HG03469 (cell line): ENCODE data around the gene LRRC47.

ENCODE experiments used
- ATAC-seq: cut with Tn5 transposase; IDR thresholded peaks from one replicate; pipeline ENCODE4 v1.9.1; 2021; ENCODE audit warnings: mild to moderate bottlenecking, moderate library complexity, moderate number of reproducible peaks; ENCODE audit not compliant: unreplicated experiment

The LRRC47 gene

DNA sequence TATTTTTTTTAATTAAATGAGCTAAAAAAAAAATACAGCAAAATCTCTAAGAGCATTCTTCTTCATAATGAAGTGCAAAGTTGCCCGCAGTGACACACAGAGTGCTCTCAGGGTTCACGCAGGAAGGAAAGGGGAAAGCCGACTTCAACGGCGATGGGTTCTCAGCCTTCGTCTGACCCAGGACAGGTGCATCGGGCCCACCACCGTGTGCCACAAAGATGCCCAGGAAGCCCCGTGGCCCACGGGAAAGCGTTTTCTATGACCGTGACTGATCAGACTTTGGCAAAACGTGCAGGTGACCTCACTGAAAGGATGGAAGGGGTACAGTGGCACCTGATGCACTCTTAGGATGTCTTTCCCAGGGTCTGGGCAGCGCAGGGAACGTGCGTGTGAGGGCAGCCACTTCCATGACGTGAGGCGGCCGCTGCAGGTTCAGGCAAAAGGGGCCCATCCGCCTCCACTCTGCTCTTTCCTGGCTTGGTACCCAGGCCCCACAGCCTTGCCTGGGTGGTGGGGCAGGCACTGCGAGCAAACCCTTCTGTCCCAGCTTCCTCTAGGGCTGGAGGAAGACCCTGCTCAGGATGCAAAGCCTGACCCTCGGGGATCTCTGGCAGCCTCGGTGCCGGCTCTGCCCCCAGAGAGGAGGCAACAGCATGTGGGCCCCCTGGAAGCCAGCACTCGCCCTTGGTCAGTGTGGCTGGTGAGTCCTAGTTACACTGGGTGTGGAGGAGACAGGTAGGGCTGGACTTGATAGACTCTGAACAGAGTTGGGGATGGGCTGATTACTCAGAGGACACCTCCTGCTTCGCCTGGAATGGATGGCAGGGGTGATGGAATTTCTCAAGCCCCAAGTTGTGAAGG, 8.3 kb downstream of the LRRC47 start:
- ATAC-seq, result no peak

DNA sequence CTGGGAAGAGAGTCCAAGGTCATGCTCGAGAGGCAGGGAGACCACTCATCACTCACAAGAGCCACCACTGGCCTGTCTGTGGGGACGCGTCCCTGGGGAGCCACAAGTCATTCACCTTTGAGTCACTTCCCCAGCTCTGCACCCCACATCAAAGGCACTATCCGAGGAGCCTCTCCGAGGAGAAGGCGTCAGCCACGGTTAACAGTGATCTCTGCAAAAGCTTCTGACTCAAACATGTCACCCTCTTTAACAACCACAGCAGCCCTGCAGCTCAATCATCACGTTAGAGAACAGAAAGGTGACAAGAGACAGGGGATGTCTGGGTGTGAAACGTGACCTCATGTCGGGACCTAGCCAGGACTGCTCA, 9.0 kb downstream of the LRRC47 start:
- ATAC-seq, result no peak

DNA sequence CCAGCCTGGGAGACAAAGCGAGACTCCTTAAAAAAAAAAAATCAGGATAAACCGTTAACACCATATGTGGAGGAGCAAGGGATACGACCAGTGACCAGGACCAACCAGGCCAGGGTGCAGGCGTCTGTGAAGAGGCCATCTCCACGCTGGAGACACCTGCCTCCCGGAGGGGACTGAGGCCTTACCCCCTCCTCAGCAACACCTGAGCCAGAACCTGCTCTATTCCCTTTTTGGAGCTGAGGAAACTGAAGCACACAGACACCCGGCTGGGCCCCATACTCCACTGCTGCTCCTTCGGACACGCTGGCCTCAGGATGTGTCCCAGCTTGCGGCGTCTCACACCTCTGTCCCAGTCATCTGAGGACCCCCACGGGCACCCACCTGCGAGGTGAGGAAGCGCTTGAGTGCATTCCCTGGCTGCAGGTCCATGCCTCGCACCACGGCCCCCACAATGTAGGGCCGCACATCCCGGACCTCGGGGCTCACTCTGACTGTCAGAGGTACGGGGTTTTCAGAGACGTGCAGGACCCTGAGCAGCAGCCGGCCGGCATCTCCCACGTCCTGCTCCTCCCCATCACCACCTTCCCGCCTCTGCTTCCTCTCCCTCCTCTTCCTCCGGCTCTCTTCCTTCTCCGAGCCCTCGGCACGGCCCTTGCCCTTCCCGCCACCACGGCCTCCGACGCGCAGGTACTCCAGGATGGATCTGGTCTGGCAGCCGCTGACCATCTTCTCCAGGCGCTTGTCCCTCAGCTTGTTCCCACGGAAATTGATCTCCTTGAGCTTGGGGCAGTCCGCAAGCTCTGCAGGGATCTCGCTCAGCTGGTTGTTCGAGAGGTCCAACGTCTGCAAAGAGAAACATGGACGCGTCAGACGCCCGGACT, 9.6 kb downstream of the LRRC47 start:
- ATAC-seq, result no peak

DNA sequence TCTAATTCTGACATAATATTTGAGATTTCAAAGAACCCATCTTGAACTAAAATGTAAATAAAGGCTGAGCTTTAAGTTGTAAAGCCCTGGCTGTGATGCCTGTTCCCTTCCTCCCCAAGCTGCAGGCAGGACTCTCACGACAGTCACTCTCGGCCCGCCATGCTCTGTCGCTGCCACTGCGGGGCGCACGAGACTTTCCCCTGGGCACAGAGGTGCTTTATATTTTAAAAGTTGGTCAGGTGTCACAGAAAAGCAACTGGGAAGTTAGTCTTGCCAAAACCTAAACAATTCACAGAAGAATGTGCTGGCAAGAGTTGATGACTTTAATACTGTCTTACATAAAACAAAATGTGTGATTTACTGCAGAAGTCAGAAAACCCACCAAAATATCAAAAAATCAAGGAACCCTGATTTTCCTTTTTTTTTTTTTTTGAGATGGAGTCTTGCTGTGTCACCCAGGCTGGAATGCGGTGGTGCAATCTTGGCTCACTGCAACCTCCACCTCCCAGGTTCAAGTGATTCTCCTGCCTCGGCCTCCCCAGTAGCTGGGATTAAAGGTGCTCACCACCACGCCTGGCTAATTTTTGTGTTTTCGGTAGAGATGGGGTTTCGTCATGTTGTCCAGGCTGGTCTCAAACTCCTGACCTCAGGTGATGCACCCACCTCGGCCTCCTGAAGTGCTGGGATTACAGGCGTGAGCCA, 10.7 kb downstream of the LRRC47 start:
- no peak for ATAC-seq

DNA sequence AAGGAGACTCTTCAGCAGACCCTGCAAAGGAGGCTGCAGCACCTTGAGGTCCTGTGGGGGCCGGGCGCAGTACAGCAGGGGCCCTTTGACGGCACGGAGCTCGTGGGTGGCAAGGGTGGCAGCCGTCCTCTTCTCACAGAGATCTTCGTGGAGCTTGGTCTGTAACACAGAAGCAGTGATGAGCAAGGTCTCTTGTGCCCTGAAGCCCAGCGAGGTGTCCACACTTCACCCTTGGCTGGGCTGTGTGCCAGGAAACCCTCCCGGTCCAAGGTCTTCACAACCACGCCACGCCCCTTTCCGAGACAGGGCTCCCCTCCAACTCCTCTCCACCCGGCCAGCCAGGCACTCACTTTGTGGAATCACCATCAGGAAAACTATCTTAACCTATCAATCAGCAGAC, 11.3 kb downstream of the LRRC47 start:
- no peak for ATAC-seq

DNA sequence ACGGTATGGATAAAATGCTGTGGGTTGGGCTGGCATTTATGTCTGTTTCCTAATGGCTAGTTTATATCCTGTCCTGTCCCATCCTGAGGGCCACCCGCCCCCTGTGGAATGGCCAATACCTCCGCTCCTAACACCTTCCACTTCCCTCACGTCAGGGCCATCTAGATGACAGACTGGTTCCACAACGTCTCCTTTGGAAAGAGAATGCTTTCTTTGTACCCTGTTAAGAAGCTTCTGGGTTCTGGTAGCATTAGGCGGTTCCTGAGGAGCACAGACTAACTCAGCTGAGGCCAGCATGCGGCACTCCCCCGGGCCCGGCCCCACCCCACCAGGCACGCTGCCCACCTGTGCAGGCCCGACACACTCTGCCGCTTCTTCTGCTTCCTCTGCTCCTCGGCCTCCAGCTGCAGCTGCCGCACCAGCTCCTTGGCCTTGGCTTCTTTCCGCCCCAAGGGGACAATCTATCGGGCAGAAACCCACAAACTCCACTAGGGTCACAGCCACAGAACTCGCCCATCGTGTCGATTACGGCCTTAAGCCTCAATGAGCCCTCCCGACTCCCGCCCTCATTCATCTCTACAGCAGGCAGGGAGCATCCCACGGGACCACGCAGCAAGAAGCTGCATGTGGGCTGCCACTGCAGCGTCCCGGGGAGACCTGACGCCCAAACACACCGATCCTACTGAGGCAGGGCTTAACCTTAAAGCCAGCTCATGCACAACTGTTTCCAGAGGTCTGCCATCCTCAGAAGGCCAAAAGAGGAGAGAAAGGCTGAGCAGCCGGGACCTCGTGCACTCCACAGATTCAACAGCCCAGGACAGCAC, 12.4 kb downstream of the LRRC47 start:
- ATAC-seq, result no peak

DNA sequence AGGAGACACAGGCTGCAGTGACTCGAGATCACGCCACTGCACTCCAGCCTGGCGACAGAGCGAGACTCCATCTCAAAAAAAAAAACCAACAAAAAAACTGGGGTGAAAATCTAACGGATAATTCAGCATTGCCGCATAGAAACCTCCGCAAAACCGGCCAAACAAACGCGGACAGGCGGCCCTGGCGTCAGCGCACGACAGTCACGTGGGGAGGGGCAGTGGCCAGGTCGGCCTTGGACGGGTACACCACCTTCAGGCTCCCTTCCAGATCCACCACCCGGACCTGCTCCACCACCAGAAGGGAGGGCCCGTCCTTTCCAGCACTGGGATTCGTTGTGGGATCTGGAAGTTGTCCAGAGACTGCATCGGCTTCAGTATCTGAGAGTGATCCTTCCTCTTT, 15.4 kb downstream of the LRRC47 start:
- ATAC-seq, result no peak

DNA sequence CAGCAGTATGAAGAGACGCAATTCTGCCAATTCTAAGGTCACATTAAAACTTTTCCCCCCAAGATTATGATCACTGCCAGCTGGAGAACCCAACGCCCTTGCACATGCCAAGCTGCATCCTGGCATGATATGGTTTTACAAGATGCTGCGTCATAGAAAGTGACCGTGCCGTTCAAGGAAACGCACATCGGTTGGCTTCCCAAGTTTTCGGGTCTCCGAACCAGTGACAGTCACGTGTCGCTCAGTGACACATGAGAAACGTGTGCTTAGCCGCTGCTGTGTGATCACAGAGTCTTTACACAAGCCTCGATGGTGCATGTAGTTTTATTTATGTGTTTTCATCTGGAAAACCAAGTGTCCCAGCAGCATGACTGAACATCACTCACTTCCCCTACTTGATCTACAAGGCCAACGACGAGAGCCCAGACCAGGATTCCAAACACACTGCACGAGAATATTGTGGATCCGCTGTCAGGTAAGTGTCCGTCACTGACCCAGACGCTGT, 16.3 kb downstream of the LRRC47 start:
- no peak for ATAC-seq

DNA sequence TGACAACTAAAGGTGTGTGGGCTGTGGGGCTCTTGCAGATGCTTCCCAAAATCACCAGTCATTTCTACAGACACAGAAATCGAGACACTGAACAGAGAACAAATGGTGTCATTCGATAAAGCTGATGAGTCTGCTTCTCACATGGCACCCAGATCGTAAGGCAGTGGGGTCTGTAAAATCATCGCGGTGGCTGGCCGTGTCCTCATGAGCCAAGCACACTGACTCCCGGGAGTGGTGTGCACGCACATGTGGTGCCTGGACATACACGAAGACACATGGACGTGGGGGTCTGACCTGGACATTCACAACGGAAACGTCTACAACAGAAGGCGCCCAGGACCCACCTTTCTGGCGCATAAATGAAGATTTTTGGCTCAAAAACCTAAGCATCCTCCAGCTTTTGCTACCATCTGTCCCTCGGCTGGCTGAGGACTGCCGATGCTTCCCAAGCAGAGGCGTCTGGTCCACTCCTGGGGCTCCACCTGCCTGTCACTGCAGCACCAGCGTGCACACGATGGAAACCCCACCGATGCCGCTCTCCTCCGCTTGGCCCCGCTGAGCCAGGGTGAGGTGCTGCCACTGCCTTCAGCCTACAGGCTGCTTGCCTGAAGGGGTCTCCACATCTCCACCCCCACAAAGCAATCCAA, 16.9 kb downstream of the LRRC47 start:
- no peak for ATAC-seq

DNA sequence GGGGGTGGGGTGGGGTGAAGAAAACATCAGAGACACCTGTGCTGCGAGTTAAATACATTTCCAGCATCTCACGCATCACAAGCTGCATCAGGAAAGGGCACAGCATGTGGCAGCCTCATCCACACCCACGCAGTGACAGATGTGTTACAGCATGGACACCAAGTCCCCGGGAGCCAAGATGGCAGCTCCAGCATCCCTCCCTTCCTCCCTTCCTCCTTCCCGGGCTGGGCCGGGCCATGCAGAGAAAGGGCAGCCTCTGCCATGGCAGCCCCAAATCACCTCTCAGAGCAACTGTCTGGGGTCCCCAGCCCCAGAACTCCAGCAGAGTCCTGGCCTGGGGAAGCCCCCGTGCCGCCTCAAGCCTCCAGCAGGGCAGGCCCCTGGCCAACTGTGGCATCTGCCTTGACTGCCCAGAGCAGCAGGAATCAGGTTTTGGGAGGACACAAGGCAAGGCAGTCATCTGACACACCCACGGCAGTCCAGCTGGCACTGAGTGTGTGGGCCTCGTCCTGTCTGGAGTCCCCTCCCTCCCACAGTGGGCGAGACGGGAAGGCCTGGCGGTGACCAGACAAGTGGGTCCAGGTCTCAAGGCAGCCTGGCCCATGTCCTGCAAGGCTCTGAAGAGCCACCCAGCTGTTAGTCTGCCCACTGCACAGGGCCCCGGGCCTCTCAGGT, 17.6 kb downstream of the LRRC47 start:
- no peak for ATAC-seq

DNA sequence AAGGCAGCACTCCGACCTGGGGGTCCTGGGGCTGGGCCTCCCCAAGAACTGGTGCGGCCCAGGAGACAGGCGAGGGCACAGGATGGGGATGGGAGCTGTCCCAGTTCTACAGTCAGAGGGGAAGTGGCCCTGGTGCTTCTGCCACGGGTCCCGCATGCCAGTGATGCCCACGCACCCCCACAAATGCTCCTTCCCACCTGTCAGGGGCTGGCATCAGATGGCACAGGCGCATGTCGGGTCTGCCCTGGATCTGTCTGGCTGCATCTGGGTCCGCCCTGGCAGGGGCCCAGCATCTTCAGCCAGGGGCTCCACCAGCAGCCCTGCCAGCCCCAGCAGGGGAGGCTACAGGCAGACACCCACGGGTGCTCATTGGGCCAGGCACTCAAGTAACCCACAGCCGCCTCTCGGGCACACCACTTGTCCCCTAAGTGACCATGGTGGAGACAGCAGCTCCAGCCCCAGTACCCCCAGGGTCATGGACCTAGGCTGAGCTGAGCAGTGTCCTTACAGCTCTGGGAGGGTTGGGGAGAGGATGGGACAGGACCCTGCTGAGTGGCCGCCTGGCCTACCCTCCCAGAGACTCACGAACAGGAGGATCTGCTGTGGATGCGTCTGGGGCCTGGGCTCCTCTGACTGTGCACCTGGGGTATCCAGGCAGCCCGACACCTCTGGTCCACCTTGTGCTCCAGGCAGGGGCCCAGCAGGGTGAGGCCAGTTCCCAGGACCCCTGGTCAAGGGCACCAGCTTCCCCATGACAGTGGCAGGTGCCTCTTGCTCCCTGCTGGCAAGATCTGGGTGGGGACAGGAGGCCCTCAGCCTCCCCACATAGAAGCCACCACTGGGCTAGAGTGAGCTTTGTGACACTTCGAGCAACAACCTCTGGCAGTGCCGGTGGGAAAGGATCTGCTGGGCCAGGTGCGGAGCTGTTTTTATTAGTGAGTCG, 18.4 kb downstream of the LRRC47 start:
- ATAC-seq, result no peak

DNA sequence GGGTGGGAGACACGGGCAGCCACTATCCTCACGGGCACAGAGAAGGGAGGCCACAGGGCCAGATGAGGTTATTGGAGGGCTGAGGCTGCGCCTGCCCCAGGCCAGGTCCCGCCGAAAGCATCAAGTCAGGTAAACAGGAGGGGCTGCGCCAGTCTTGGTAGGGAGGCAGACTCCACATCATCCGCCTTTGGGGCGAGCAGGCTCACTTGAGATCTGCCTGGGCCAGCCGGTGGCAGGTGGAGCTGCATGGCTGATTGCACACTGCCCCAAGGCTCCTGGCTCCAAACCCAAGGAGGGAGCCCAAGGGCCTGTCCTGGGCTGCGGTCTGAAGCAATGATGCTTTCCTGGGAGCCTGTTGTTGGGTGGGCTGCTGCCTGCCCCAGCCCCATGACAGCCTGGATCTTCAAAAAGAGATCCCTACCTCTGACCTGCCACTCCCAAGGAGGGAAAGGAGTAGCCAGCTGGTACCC, 19.2 kb downstream of the LRRC47 start:
- no peak for ATAC-seq

DNA sequence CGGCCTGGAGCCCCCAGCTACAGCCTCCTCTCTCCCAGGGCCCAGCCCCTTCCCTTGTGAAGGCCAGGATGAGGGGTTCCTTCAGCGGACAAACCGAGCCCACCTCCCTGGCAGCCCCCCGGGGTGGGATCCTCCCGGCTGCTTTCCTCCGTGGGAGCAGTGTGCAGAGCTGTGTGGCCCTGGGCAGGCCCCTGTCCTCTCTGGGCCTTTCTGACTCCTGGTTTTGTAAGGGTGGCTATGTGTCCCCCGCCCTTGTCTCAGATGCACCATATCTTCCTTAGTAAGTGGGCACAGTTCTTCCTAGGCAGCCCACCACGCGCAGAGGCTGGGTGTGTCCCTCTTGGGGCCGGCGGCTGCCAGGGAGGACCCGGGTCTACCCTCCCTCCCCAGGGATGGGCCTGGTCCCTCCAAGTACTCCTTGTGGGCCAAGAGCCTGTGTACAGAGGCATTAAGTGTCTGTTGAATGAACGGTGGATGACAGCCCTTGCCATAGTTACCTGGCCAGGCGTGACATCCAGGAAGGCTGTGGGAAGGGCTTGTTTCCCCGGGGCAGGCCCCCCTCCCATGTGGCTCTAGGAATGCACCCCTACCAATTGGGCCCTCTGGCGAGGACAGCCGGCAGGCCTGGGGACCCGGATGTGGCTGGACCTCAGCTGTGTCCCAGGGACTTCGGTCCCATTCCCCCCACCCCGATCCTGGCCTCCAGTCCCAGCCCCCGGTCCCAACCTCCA, 19.9 kb downstream of the LRRC47 start:
- ATAC-seq, result no peak

DNA sequence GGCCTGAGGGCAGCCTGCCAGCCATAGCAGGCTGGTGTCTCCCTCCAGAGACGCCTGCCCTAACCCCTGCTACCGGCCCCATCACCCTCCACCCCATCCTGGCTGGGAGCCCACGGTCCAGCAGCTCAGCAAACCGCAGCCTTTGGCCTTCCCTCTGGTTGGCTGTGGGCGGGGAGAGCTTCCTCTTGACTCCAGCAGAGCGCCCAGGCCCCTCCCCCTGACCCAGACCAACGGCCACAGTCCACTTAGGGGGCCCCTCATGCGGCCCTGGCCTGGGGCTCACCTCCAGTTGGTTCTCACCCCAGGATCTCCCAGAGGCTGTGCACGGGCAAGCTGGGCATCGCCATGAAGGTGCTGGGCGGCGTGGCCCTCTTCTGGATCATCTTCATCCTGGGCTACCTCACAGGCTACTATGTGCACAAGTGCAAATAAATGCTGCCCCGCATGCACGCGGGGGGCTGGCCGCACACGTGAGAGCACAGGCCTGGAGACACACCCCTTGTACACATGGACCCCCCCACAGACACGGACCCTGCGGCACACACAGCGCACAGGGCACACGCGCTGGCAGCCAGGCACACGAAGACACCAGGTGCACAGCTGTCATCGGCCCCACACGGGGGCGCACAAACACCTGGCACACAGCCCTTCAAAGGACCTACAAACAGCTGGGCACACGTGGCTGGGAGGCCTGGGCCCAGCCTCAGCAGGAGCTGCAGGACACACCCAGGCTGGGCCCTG, 20.6 kb downstream of the LRRC47 start:
- ATAC-seq, result no peak

DNA sequence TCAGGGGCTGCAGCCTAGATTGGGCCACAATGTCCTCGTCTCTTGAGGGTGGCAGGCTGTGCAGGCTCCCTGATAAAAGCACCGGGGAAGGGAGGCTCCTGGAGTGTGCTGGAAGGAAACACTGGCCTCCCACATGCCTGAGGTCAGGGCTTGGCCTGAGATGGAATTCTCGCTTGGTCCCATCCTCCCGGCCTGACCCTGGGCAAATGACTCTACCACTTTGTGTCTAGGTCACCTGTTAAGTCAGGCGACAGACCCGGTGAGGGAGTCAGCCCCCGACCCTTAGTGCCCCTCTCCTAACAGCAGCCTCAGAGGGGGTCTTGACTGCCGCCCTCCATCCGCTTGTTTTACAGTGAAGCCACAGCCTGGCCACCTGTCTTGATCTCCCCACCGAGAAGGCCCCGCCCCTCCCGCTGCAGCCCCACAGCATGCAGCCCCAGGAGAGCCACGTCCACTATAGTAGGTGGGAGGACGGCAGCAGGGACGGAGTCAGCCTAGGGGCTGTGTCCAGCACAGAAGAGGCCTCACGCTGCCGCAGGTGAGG, 21.3 kb downstream of the LRRC47 start:
- no peak for ATAC-seq

DNA sequence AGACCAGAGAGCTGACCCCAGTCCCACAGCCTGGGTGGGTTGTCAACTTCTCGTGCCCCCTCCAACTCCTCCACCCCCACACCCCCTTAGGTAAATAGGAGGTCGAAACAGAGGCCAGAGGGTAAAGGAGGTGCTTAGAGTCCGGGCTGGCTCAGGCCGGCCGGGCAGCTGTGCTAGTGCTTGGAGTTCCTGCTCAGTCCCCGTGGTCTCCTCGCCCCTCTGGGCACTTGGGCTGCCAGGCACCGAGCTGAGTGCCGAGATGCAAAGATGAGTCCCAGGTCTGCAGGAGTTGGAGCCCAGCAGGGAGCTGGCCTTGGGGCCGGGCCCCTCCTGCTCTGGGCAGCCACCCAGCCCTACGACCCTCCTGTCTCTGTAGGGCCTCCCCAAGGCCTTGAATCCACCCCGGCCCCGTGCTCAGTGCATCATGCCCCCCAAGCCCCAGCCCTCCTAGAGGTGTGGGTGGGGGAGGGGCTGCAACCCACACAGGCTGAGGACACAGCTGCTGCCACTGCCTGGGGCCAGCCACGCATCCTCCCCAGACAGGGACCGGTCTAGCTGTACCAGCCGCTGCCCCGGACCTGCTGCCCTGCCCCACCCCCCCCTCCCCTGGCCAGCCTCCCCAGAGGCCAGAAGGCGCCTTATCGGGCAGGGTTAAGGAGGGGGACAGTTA, 21.9 kb downstream of the LRRC47 start:
- ATAC-seq, result no peak
